ENCODE measurements around the gene MAVS. TPM values are rescaled to one million over a fixed set of nuclear protein-coding genes. Genes with fewer than 3 reads are reported as not detected.

MAVS gene
- total and polyA plus RNA-seq, 4 donors, result 13.2 to 39.6 (median 20.9) TPM

DNA sequence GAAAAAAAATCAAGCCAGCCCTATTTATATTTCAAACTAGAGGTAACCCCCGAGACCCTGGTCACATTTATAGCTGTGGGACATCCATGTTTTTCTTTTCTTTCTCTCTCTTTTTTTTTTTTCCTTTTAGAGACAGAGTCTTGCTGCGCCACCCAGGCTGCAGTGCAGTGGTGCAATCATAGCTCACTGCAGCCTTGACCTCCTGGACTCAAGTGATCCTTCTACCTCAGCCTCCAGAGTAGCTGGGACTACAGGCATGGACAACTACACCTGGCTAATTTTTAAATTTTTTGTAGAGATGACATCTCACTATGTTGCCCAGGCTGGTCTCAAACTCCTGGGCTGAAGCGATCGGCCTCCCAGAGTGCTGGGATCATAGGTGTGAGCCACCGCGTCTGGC, 12.1 kb downstream of the MAVS start:
- TF ChIP-seq, protein P1, sequence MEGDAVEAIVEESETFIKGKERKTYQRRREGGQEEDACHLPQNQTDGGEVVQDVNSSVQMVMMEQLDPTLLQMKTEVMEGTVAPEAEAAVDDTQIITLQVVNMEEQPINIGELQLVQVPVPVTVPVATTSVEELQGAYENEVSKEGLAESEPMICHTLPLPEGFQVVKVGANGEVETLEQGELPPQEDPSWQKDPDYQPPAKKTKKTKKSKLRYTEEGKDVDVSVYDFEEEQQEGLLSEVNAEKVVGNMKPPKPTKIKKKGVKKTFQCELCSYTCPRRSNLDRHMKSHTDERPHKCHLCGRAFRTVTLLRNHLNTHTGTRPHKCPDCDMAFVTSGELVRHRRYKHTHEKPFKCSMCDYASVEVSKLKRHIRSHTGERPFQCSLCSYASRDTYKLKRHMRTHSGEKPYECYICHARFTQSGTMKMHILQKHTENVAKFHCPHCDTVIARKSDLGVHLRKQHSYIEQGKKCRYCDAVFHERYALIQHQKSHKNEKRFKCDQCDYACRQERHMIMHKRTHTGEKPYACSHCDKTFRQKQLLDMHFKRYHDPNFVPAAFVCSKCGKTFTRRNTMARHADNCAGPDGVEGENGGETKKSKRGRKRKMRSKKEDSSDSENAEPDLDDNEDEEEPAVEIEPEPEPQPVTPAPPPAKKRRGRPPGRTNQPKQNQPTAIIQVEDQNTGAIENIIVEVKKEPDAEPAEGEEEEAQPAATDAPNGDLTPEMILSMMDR (IDR thresholded peaks at IDR 0.05; ENCODE audit: control extremely low read depth, extremely low read depth), result no peak
- H3K4me1 ChIP-seq (ENCODE audit: control insufficient read depth in 5 of 5, insufficient read depth in 5 of 5, low read length in 5 of 5), result peaks cover 0 to 4% (median 0%) of the 10 kb centered on the region in 5 donors
- ATAC-seq (ENCODE audit: insufficient read depth, low FRiP score) (no peak), DNase-seq (no peak)
- H3K4me3 ChIP-seq, result no peak overlapping the region
- H3K27ac ChIP-seq (ENCODE audit: low read depth in 1 of 2, low read length in 1 of 2), result no peak overlapping the region
- H3K27me3 ChIP-seq (ENCODE audit: control insufficient read depth in 3 of 3, insufficient read depth in 3 of 3, low read length in 2 of 3), result no peaks in the 10 kb centered on the region
- no peak overlapping the region for H3K9ac ChIP-seq (ENCODE audit: insufficient read depth in 1 of 2, low read length in 2 of 2)
- no peaks in the 10 kb centered on the region for H3K9me3 ChIP-seq (ENCODE audit: control insufficient read depth in 4 of 4, insufficient read depth in 3 of 4, low read length in 3 of 4)
- WGBS, 2 donors, result 90 to 93% methylated on average over 6 of the region's 6 CpGs
- H3K36me3 ChIP-seq (ENCODE audit: control insufficient read depth in 4 of 4, insufficient read depth in 4 of 4, low read length in 4 of 4), result peaks cover 21 to 49% (median 45%) of the 10 kb centered on the region in 4 donors

DNA sequence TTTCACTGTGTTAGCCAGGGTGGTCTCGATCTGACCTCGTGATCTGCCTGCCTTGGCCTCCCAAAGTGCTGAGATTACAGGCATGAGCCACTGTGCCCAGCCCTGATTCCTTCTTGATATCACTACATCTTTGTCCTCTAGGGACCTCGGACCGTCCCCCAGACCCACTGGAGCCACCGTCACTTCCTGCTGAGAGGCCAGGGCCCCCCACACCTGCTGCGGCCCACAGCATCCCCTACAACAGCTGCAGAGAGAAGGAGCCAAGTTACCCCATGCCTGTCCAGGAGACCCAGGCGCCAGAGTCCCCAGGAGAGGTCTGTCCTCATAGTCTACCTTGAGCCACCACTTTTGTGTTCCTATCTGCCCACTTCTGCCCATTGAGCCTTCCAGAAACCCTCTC, 14.6 kb downstream of the MAVS start:
- DNase-seq, result no peak
- no peak for ATAC-seq (ENCODE audit: insufficient read depth, low FRiP score)
- 95 to 98% methylated on average over 7 of the region's 7 CpGs for WGBS, 2 donors
- H3K9ac ChIP-seq (ENCODE audit: insufficient read depth in 1 of 2, low read length in 2 of 2), result no peak overlapping the region
- H3K27me3 ChIP-seq (ENCODE audit: control insufficient read depth in 3 of 3, insufficient read depth in 3 of 3, low read length in 2 of 3), result no peaks in the 10 kb centered on the region
- no peaks in the 10 kb centered on the region for H3K4me1 ChIP-seq (ENCODE audit: control insufficient read depth in 5 of 5, insufficient read depth in 5 of 5, low read length in 5 of 5)
- no peak overlapping the region for H3K27ac ChIP-seq (ENCODE audit: low read depth in 1 of 2, low read length in 1 of 2)
- TF ChIP-seq, protein P1 (IDR thresholded peaks at IDR 0.05; ENCODE audit: control extremely low read depth, extremely low read depth), result no peak
- H3K4me3 ChIP-seq, result no peak overlapping the region
- no peaks in the 10 kb centered on the region for H3K9me3 ChIP-seq (ENCODE audit: control insufficient read depth in 4 of 4, insufficient read depth in 3 of 4, low read length in 3 of 4)
- peaks cover 27 to 66% (median 51%) of the 10 kb centered on the region in 4 donors for H3K36me3 ChIP-seq (ENCODE audit: control insufficient read depth in 4 of 4, insufficient read depth in 4 of 4, low read length in 4 of 4)

DNA sequence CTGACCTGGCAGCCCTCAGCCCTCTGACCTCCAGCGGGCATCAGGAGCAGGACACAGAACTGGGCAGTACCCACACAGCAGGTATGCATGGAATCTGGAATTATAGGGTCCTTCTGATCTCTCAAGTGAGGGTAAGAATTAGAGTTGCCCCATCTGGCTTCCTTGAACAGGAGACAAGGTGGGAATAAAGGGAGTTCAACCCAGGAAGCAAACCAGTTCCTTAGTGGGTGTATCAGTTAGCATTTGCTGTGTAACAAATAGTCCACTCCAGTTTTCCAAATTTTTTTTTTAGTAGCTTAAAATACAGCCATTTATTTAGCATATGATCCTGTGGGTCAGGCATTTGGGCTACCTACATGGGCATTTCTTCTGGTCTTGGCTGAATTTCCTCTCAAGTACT, 15.7 kb downstream of the MAVS start:
- Histone ChIP-seq H3K36me3 (ENCODE audit: control insufficient read depth in 4 of 4, insufficient read depth in 4 of 4, low read length in 4 of 4) (peaks cover 27 to 71% (median 55%) of the 10 kb centered on the region in 4 donors), H3K9me3 (ENCODE audit: control insufficient read depth in 4 of 4, insufficient read depth in 3 of 4, low read length in 3 of 4) (no peaks in the 10 kb centered on the region), H3K9ac (ENCODE audit: insufficient read depth in 1 of 2, low read length in 2 of 2) (no peak overlapping the region), H3K27ac (ENCODE audit: low read depth in 1 of 2, low read length in 1 of 2) (no peak overlapping the region), H3K27me3 (ENCODE audit: control insufficient read depth in 3 of 3, insufficient read depth in 3 of 3, low read length in 2 of 3) (no peaks in the 10 kb centered on the region), H3K4me1 (ENCODE audit: control insufficient read depth in 5 of 5, insufficient read depth in 5 of 5, low read length in 5 of 5) (no peaks in the 10 kb centered on the region), H3K4me3 (no peak overlapping the region)
- no peak for DNase-seq
- TF ChIP-seq, protein P1 (IDR thresholded peaks at IDR 0.05; ENCODE audit: control extremely low read depth, extremely low read depth), result no peak
- no peak for ATAC-seq (ENCODE audit: insufficient read depth, low FRiP score)
- 100% methylated on average over 1 of the region's 1 CpG for WGBS, 2 donors

DNA sequence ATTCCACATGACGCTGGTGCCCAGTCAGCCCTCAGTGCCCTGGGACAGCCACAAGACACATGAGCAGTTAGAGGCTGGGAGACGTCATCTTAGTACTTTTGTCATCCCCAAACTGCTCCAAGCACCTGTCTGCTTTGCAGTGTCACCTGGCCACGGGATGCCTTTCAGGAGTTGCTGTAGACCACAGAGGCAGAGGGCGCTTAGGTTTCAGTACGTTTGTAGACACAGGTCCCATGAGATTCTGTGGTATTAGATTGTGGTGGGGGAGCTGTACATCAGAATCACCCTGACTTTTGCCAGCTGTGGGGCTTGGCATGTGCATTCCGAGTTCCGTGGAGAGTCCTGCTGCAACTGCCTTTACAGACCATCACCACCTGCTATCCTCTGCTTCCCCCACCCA, 16.7 kb downstream of the MAVS start:
- H3K36me3 ChIP-seq (ENCODE audit: control insufficient read depth in 4 of 4, insufficient read depth in 4 of 4, low read length in 4 of 4), result peaks cover 22 to 64% (median 47%) of the 10 kb centered on the region in 4 donors
- ATAC-seq (ENCODE audit: insufficient read depth, low FRiP score), result no peak

More for the DNA sequence above, 16.7 kb downstream of the MAVS start:
- Histone ChIP-seq H3K4me3 (no peak overlapping the region), H3K27me3 (ENCODE audit: control insufficient read depth in 3 of 3, insufficient read depth in 3 of 3, low read length in 2 of 3) (no peaks in the 10 kb centered on the region), H3K9ac (ENCODE audit: insufficient read depth in 1 of 2, low read length in 2 of 2) (no peak overlapping the region), H3K27ac (ENCODE audit: low read depth in 1 of 2, low read length in 1 of 2) (no peak overlapping the region), H3K4me1 (ENCODE audit: control insufficient read depth in 5 of 5, insufficient read depth in 5 of 5, low read length in 5 of 5) (no peaks in the 10 kb centered on the region), H3K9me3 (ENCODE audit: control insufficient read depth in 4 of 4, insufficient read depth in 3 of 4, low read length in 3 of 4) (no peaks in the 10 kb centered on the region)
- no peak for DNase-seq
- WGBS, 2 donors, result 83 to 95% methylated on average over 7 of the region's 7 CpGs
- TF ChIP-seq, protein P1 (IDR thresholded peaks at IDR 0.05; ENCODE audit: control extremely low read depth, extremely low read depth), result no peak
